Duodenal mucosa (tissue), 2 donors: ENCODE data around the gene ACP2.

ENCODE experiments used
- H3K27ac ChIP-seq: one replicate; pipeline ENCODE4 v1.7.0; 2013; ENCODE audit warnings: low read depth, low read length
- H3K27me3 ChIP-seq, 2 donors: one replicate each; pipeline ENCODE4 v1.7.0; 2013; ENCODE audit warnings: low read length in 2 of 2, control low read depth in 1 of 2; ENCODE audit not compliant: insufficient read depth in 2 of 2, control insufficient read depth in 1 of 2
- H3K36me3 ChIP-seq, 2 donors: one replicate each; pipeline ENCODE4 v1.7.0; 2013; ENCODE audit warnings: low read length in 2 of 2, control low read depth in 1 of 2; ENCODE audit not compliant: insufficient read depth in 2 of 2, control insufficient read depth in 1 of 2
- H3K4me1 ChIP-seq, 2 donors: one replicate each; pipeline ENCODE4 v1.7.0; 2013; ENCODE audit warnings: low read length in 2 of 2, control low read depth in 1 of 2; ENCODE audit not compliant: insufficient read depth in 2 of 2, control insufficient read depth in 1 of 2
- H3K4me3 ChIP-seq, 2 donors: one replicate each; pipeline ENCODE4 v1.7.0; 2013; ENCODE audit warnings: low read length in 2 of 2, low read depth in 1 of 2
- H3K9ac ChIP-seq, 2 donors: one replicate each; pipeline ENCODE4 v1.7.0; 2013; ENCODE audit warnings: low read length in 2 of 2, low read depth in 1 of 2
- H3K9me3 ChIP-seq, 2 donors: one replicate each; pipeline ENCODE4 v1.7.0; 2013; ENCODE audit warnings: low read length in 2 of 2, control low read depth in 1 of 2; ENCODE audit not compliant: control insufficient read depth in 1 of 2

ACP2 gene

DNA sequence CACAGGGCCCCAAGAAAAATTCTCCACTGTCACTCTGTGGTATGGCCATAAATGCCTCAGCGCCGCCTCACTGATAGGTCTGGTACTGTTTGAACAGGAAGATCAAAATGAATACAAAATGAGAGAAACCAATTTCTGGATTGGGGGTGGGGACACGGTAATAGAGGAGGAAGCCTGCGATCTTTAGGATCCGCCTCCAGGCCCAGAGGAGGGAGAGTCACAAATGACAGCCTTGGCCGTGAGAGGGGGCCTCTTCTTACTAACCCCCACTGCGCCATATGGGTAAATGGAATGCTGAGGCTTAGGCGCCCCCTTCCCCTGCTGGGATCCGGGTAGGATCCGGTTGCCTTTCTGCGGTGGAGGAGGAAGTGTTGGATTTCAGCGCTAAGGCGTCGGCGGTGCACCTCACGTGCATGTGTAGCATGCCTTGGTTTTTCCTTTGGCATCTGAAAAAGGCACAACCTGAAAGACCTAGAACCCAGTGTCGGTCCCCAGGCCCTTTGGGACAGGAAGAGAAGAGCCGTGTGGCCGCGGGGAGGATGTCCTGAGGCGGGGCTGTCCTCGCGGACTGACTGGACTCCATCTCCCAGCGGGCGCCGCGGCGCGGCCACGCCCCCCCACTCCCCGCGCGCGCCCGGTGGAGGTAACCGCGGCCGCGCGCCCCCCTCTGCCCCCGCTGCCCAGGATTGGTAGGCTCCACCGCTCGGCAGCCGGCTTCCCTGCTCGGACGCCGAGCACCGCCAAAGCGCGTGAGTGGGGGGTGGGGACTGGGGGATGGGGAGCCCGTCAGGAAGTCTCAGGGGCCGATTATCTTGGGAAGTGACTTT is 20.6 kb upstream of the ACP2 start:
- Histone ChIP-seq H3K4me1 (peaks cover 40 to 50% of the 10 kb centered on the region in 2 donors), H3K4me3 (peak overlapping the region; percentile 79 to 85), H3K9ac (peak overlapping the region; percentile 46 to 91), H3K27me3 (no peaks in the 10 kb centered on the region), H3K36me3 (peaks cover 0 to 7% of the 10 kb centered on the region in 2 donors), H3K9me3 (no peaks in the 10 kb centered on the region), H3K27ac (peak overlapping the region; percentile 95)

DNA sequence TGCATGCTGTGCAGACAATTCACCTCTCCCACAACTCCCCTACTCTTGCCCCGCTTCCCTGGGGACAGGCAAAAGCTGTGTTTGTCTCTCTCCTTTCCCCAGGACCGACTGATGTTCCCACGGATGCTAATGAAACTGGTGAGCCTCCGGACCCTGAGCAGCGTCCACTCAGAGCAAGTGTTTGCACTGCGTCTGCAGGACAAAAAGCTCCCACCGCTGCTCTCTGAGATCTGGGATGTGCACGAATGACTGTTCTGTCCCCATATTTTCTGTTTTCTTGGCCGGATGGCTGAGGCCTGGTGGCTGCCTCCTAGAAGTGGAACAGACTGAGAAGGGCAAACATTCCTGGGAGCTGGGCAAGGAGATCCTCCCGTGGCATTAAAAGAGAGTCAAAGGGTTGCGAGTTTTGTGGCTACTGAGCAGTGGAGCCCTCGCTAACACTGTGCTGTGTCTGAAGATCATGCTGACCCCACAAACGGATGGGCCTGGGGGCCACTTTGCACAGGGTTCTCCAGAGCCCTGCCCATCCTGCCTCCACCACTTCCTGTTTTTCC is 19.9 kb upstream of the ACP2 start:
- H3K27ac ChIP-seq: peak overlapping the region; percentile 84
- H3K4me3 ChIP-seq: peak overlapping the region; percentile 79 to 85
- peaks cover 0 to 9% of the 10 kb centered on the region in 2 donors for H3K36me3 ChIP-seq
- no peaks in the 10 kb centered on the region for H3K27me3 ChIP-seq
- H3K9ac ChIP-seq: peak overlapping the region; percentile 46 to 91
- H3K4me1 ChIP-seq: peaks cover 40 to 50% of the 10 kb centered on the region in 2 donors
- no peaks in the 10 kb centered on the region for H3K9me3 ChIP-seq

DNA sequence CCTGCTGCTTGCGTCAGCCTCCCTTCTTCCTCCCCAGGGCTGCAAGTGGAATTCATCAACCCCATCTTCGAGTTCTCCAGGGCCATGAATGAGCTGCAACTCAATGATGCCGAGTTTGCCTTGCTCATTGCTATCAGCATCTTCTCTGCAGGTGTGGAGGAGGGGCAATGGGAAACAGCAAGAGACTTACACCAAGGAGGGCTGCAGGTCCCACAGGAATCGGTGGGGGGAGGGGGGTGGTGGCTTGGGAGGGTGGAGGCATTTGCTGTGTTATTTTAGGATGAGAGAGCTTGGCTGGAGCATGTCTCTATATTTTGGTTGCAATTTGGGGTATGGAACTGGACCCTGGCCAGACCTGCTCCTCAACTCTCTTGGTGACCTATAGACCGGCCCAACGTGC is 19.3 kb upstream of the ACP2 start:
- no peak overlapping the region for H3K4me3 ChIP-seq
- H3K27me3 ChIP-seq: no peaks in the 10 kb centered on the region
- no peaks in the 10 kb centered on the region for H3K9me3 ChIP-seq
- peaks cover 40 to 49% of the 10 kb centered on the region in 2 donors for H3K4me1 ChIP-seq
- H3K27ac ChIP-seq: no peak overlapping the region
- H3K9ac ChIP-seq: no peak overlapping the region
- H3K36me3 ChIP-seq: peaks cover 0 to 13% of the 10 kb centered on the region in 2 donors

DNA sequence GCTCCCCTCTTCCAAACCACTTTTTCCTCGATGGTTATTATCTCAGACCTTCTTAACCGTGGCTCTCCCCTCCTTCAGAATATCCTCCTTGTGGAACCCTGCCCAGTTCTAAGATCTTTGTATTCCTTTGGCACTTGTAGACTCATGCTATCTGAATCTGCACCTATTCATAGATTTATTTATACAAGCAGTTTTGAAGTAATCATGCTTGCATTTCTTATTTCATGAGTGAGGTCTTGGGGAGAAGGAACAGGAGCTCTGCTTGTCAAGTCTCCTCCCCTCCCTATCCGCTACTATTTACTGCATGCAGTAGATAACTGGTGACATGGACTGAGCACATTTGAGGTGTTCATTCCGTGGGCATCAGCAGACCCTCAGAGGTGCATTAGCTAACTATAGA is 15.9 kb upstream of the ACP2 start:
- Histone ChIP-seq H3K9ac (no peak overlapping the region), H3K9me3 (no peaks in the 10 kb centered on the region), H3K27me3 (no peaks in the 10 kb centered on the region), H3K4me3 (no peak overlapping the region), H3K27ac (no peak overlapping the region), H3K36me3 (peaks cover 0 to 23% of the 10 kb centered on the region in 2 donors), H3K4me1 (peaks cover 16 to 31% of the 10 kb centered on the region in 2 donors)

GRCh38 chr11:47264119-47264518 is 15.5 kb upstream of the ACP2 start:
- Histone ChIP-seq H3K4me3 (no peak overlapping the region), H3K36me3 (peaks cover 0 to 23% of the 10 kb centered on the region in 2 donors), H3K27me3 (no peaks in the 10 kb centered on the region), H3K9ac (no peak overlapping the region), H3K4me1 (peaks cover 18 to 34% of the 10 kb centered on the region in 2 donors), H3K9me3 (no peaks in the 10 kb centered on the region), H3K27ac (no peak overlapping the region)

- no peak overlapping the region for H3K4me3 ChIP-seq
- H3K27me3 ChIP-seq: no peaks in the 10 kb centered on the region
- no peaks in the 10 kb centered on the region for H3K9me3 ChIP-seq
- no peak overlapping the region for H3K9ac ChIP-seq
- peaks cover 0 to 23% of the 10 kb centered on the region in 2 donors for H3K36me3 ChIP-seq
- H3K4me1 ChIP-seq: peaks cover 24 to 36% of the 10 kb centered on the region in 2 donors
- H3K27ac ChIP-seq: no peak overlapping the region
These were observed 12.7 kb upstream of the ACP2 start for GRCh38 chr11:47261291-47261800.

DNA sequence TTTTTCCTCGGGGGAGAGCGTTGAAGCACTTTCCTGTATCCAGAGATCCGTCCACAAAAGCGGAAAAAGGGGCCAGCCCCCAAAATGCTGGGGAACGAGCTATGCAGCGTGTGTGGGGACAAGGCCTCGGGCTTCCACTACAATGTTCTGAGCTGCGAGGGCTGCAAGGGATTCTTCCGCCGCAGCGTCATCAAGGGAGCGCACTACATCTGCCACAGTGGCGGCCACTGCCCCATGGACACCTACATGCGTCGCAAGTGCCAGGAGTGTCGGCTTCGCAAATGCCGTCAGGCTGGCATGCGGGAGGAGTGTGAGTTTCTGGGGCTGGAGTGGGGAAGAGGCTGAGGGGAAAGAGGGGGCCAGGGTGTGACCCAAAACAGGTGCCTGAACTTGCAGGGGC is 11.8 kb upstream of the ACP2 start:
- Histone ChIP-seq H3K27me3 (no peaks in the 10 kb centered on the region), H3K27ac (no peak overlapping the region), H3K9me3 (no peaks in the 10 kb centered on the region), H3K9ac (no peak overlapping the region), H3K36me3 (peaks cover 0 to 18% of the 10 kb centered on the region in 2 donors), H3K4me3 (no peak overlapping the region), H3K4me1 (peaks cover 25 to 36% of the 10 kb centered on the region in 2 donors)

- H3K4me1 ChIP-seq: peaks cover 34 to 36% of the 10 kb centered on the region in 2 donors
- H3K27me3 ChIP-seq: no peaks in the 10 kb centered on the region
- peak overlapping the region in 1 of 2 donors; percentile 8 for H3K9ac ChIP-seq
- no peaks in the 10 kb centered on the region for H3K9me3 ChIP-seq
- no peak overlapping the region for H3K27ac ChIP-seq
- H3K36me3 ChIP-seq: peaks cover 0 to 18% of the 10 kb centered on the region in 2 donors
- H3K4me3 ChIP-seq: peak overlapping the region; percentile 13 to 66
These were observed 10.8 kb upstream of the ACP2 start for GRCh38 chr11:47259232-47259977.

- H3K27ac ChIP-seq: peak overlapping the region; percentile 24
- H3K36me3 ChIP-seq: peaks cover 0 to 14% of the 10 kb centered on the region in 2 donors
- H3K9ac ChIP-seq: peak overlapping the region; percentile 31 to 74
- no peaks in the 10 kb centered on the region for H3K27me3 ChIP-seq
- H3K4me3 ChIP-seq: peak overlapping the region; percentile 66 to 77
- H3K4me1 ChIP-seq: peaks cover 44 to 45% of the 10 kb centered on the region in 2 donors
- no peaks in the 10 kb centered on the region for H3K9me3 ChIP-seq
These were observed 9.8 kb upstream of the ACP2 start for GRCh38 chr11:47258317-47258902.
